Glomerular endothelial cell (primary cell): ENCODE measurements around the gene RPRD1B. TPM values are rescaled to one million over a fixed set of nuclear protein-coding genes. Genes with fewer than 3 reads are reported as not detected.

Experiments used
- DNase-seq: peaks from one replicate; pipeline ENCODE4 v3.0.0-alpha.2; 2011; ENCODE audit warnings: low read depth, low spot score; ENCODE audit errors: extremely low read depth
- total RNA-seq: library from RNA; depleted of rRNA; stranded (reverse); fragments of >200 nt; gene quantifications from 2 replicates; pipeline ENCODE4 v1.2.3, GENCODE V29; 2015

Gene RPRD1B, protein sequence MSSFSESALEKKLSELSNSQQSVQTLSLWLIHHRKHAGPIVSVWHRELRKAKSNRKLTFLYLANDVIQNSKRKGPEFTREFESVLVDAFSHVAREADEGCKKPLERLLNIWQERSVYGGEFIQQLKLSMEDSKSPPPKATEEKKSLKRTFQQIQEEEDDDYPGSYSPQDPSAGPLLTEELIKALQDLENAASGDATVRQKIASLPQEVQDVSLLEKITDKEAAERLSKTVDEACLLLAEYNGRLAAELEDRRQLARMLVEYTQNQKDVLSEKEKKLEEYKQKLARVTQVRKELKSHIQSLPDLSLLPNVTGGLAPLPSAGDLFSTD
- 9.3 and 19.7 TPM in 2 replicates for total RNA-seq

DNA sequence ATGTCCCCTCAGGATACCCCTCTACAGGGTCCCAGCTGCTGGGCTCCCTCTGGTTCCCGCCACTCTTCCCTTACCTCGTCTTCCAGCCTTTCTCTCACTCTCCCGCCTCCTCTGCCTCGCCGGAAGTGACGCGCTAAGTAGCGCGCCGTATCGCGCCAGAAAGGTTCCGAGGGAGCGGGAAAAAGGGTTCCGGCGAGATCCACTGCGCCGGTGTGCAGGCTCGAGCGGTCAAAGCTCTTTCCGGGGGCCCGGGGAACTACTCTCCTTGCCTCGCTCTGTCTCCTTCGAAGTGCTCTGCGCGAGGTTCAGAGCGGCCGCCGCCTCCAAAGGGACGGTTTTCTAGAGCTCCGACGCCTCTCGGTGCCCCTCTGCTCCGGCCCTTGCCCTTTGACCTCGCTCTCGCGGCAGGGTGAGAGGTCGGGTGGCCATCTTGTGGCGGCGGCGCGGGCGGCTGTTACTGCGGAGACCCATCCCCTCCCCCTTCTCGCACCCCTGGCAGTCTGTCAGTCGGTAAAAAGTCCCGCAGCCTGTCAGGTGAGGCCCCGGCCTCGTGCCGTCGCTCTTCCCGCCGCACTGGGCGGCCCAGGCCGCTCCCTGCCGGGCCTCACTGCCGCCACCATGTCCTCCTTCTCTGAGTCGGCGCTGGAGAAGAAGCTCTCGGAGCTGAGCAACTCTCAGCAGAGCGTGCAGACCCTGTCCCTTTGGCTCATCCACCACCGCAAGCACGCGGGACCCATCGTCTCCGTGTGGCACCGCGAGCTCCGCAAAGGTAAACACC lies at the start of gene RPRD1B, which contains the start of gene TTI1:
TSS of gene RPRD1B (plus strand) at position 417 of the 778 bp plus-strand sequence. CDS start at position 619, 202 bp downstream.
TSS of gene TTI1 (minus strand) at position 127 of the 778 bp plus-strand sequence. CDS start 19,640 bp downstream, outside the sequence.
- peak; percentile 47 for DNase-seq

DNA sequence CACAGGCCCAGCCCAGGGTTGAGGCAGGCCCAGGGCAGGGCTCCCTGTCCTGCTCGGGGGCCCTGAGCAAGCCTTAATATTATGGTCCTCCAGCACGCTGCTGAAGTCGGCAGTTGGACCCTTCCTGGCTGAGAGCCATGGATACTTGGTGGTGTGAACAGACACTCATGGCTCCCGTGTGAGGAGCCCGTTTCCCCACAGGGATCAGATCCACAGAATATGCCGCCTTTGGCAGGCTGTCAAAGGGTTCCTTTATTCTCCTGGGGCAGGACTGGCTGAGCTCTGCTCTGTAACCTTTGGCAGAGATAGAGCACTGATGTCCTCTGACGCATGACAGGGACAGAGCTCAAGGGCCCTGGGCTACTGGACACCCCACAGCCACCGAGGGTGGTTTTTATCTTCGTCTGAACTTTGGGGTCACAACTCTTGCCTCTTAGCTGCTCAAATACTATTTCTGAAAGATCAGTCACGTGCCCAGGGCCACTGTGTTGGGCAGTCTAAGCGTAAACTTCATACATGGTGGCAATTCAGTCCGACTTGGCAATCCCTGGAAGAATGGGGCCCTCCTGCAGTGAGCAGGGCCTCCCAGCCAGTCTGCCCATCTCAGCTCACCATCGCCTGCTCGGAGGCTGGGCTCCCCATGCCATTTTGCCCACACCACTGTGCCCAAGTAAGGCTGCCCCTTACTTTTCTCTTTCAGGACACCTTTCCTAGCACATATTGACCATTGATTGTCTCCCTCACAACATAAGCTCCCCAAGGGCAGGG lies 49.3 kb upstream of the RPRD1B start:
- DNase-seq, result no peak

DNA sequence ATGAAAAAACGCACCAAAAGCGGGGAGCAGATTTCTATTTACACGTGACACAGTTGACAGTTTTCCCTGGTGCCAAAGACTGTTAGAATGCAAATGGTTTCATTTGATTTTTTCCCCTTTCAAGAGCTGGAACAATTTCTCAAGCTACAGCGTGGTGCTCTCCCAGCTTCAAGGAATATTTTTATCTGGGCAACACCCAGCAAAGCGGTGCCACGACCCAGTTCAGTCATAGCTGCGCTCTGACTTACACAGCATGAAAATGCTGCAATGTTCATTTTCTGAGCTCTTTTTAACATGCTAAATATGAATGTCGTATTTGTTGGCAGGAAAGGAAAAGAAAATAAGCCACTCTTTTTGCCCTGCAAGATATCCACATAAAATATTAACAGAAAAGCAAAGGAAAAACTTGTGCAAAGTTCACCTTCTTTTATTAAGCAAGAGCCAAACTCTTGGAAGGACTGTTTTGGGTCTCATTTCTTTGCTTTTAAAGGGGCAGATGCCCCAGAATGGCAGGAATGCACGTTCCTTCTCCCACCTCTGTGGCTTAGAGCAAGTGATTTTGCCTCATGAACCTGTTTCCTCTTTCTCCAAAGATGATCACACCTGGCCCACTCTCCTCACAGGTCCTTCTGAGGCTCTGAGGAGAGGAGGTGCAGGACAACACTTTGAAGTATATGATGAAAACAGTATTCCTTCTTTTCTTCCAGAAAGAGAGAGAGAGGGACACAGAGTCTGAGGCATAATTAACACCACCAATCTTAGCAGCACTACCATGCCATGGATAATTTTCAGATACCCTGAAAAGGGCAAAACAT lies 47.3 kb upstream of the RPRD1B start:
- DNase-seq, result no peak

DNA sequence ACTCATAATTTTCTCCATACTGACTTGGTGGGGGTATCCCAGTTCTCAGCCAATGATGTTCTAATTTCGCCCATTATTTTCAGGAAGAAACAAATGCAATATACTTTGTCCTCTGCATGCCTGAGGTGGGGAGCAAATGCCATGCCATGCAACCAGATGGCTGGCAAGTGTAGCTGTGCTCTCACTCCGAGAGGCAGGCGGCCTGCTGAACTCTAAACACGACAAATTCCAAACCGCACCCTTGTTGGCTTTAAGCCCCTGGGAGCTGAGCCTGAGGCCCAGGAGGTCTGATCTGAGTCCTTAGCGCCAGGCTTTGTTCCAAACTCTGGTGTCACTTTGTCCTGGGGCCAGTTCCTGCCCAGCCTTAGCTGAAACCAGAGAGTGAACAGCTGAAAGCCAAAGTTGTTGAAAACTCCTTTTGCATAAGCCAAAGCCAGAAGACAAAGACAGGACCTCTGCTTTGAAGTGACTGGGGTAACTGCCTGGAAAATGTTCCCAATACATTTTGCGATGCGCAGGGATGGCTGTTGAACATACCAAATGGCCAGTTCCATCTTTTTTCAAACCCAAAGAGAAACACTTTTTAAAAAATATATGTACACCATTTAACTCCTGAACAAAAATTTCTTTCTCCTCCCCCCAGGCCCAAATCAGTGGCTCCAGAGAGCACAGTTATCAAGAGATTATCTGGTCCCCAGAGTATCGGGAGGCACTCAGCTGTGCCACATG lies 46.5 kb upstream of the RPRD1B start:
- no peak for DNase-seq

DNA sequence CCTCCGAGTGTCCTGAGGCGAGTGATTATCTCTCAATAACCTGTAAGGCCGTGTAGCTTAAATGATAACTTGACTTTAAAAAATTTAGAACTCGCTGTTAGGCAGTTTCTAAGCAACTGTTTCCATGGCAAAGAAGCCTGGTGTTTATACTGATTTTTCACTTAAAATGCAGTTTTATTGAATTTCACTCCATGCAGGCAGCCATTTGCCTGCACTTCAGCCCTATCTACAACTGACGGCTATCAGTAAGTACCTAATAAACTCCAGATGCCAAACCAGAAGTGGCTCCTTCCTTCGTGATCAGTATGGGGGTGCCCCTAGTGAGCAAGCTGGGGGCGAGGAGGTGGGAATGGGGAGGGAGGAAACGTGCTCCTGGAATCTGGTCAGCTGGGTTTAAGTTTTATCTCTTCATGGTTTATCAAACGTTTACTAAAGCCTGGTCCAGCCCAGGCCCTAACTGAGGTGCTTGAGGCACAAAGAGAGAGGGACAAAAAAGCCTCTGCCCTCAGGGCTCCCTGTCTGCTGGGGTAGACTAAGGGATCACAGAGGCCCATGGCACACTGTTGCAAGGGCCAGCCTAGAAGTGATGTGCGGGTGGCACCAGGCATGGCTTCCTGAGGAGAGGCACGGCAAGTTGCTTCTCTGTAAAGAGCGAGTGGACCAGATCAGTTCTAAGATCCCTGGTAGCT lies 45.8 kb upstream of the RPRD1B start:
- no peak for DNase-seq

DNA sequence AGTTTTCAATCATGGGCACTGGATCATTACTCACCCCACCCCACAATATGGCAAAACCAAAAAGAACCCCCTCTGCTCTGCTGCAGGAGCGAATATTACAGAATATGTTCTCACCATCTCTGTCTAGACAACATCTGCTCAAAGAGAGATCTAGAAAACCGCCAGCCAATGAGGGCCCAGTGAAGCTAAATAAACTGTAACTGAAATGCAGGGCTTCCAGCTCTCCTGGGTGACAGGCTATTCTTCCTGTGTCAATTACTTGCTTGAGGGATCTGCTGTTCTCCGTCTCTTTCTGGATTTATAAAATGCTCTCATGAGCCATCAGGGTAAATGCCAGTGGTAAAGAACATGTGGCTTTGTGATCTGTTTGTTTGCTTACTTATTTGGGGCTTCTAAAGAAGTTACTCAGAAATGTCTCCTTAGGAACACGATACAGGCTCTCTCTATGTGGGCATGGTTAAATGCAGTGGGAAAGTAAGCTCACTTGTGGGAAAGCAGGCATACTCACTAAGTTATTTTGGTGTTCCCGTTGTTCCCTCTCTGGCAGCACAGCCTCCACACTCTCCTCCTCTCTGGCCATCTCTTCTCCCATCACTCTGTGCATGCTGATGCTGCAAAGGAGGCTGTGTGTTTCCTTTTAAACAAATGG lies 45.1 kb upstream of the RPRD1B start:
- DNase-seq, result no peak

DNA sequence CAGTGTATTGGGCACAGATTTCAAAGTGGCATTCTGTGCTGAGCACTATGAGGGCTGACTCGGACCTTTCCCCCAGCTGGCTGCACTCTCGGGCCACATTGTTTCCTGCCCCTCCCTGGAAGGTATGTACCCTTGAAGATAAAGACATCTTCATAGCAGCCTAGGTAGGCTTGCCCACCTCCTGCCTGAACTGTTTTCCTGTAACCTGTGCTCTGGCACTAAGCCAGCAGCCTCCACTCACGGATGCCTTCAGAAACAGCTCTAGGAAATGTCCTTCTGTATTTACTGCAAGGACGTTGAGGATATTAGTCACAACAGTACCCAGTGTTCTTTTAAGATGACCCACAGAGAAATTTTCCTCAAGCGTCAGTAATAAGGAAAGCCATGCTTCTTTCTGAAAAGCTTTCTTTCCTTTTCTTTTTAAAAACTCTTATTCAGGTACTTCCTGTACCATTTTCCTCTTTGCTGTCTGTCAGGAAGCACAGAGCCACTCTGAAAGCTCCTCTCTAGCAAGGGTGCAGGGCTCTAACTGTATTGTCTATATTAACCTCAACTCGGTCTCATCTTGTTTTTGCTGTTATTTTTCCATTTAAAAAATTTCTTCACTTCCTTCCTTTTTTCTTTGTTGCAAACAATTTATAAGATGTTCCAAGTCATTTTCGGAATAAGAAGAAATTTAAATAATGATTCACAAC lies 43.8 kb upstream of the RPRD1B start:
- no peak for DNase-seq

DNA sequence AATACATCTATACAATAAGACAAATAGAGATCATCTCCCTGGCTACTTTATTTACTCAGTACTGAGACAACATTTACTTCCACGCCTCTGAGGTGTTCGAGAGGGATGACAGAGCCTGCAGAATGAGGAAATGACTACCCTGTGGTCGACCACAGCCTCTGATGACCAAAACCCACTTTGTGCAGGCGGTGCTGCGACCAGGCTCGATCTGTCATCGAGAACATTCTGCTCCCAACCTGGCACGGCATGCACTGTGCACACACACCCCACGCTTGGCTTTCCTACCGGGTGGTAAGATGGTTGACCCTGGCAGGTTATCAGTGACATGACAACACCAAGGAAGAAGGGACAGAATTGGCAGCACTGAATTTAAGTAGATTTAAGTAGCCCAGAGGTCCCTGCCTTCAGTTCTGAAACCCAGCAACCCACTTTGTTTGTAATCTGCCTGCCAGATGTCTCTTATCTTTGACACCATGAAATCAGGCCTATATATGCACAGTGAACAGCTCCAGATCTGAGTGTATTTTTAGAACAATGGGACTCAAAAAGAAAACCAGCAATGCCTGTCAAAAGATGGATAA lies 42.9 kb upstream of the RPRD1B start:
- no peak for DNase-seq

DNA sequence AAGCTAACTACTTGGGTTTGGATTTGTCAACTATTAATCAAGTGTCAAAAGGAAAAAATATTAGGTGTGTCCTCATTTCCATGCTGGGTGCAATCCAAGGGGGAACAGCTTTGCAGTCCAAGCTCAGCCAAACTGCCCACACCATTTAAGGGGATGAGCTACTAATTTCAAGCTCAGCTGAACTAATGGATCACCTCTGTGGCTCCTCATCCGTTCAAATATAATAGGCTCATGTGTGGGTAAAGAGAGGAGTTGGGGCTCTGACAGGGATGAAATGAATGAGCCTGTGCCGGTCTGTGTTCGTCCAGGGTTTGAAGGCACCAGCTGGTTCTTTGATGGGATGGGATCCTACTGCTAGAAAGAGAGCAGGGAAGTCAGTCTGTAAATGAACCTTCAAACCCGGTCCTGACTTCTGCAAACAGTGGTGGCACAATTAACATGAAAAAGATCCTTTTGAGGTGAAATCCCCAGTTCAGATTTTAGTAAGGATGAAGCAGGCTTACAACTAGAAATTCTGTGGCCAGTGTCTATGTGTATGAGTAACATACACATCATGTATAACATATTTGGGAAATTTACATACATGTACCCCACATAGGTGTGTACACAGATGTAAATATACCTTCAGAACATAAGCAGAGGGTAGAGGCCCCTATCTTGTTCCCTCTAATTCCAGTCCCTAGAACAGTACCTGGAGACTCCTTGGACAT lies 42.2 kb upstream of the RPRD1B start:
- no peak for DNase-seq

DNA sequence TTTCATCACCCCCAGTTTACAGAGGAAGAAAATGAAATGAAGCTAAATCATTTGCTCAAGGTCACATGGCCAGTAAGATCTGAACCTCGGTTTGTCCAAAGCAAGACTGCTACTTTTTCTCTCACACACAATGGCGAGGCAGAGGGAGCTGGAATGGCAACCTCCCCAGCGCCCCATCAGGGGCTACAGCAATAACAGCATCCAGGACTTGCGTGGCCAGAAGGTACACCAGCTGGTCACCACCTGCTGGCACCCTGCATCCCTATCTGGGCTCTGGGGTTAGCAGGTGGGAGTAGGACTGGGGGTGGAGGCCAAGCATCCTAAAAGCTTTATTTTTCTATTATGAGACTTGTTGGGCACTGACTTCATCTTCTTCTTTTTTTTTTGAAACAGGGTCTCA lies 41.6 kb upstream of the RPRD1B start:
- DNase-seq, result no peak

DNA sequence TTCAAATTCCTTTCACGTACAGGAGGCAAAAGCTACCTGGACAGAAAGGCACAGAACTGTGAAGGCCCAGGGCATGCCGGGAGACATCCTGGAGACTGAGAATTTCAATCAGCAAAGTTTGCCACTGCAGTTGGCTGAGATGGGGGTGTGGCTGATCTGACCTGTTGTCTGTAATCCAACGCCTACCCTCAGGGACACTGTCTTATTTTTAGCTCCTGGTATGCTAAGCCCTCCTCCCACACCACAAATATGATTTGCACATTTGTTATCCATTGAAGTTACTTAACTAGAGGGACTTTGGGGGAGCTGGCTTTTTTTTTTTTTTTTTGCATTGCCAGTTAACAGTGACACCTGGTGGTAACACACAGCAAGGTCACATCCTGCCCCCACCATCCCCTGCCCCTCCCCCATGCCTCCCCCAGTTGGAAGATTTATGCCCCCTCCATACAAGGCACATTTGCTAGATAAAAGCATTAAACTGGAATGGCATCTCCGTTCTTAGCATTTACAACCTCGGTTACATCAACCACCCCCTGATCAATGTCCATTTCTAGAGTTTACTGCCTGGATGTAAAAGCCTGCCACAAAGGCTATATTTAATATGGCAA lies 40.6 kb upstream of the RPRD1B start:
- DNase-seq, result no peak

DNA sequence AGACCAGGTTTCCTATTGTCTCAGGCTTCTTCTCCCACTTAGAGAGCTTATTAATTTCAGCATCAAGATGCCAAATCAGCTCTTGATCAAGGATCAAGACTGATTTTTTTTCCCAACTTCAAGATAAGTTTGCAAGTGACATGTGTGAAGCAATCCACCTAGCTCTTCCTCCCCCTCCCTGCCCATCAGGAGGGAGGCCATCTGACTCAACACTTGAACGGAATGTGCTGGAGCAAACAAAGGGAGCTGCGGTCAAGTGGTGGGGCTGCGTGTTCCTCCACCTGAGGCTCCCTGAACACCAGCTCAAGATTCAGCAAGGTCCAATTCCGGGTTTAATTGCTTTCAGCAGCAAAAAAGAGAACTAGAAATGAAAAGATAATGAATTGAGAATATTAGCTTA lies 39.0 kb upstream of the RPRD1B start:
- DNase-seq, result no peak

DNA sequence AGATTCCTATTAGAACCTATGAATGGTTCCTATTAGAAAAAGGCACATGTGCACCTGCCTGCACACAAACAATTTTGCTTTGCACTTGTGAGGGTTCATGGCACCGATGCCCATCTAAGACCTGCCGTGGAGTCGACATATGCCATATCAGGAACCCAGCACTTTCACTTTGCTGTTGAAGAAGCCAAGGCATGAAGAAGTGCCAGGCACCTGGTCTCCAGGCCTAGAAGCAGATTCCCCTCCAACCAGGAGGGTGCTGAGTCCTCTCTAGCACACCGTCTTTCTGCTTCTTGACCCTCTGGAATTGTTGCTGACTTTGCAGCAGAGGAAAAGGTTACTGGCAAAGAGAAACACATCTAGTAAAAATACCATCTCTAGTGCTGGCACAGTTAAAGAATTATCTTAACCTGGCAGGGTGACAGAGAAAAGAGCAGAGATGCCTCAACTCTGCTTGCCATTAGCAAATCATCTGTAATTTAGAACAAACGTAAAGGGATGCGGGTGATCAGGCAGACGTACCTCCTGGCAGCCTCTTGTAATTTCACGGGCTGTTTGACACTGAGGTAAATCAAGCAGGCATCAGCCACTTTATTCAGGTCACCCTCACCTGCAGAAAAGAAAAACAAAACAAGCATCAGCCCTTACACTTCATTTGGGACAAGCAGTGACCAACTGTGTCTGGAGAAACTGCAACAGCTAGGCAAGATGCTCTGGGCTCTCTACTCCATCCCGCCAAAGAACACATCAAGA lies 37.5 kb upstream of the RPRD1B start:
- DNase-seq, result no peak

DNA sequence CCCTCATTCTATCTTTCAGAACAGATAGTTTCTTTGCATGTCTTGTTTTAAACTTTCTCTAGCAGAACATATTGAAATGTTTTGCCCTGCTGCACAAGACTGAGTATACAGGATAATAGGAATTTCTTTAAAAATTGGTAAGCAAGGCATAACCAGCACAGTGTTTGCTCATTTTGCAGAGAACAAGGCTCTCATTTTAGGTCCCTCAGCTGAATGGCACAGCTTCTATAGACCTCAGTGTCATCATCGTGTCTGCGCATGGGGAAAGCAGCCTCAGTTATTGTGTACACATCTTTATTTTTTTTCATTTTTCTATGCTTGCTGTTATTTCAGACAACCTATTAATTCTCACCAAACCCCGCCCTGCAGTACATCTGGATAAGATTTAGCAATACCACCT lies 36.0 kb upstream of the RPRD1B start:
- DNase-seq, result no peak

DNA sequence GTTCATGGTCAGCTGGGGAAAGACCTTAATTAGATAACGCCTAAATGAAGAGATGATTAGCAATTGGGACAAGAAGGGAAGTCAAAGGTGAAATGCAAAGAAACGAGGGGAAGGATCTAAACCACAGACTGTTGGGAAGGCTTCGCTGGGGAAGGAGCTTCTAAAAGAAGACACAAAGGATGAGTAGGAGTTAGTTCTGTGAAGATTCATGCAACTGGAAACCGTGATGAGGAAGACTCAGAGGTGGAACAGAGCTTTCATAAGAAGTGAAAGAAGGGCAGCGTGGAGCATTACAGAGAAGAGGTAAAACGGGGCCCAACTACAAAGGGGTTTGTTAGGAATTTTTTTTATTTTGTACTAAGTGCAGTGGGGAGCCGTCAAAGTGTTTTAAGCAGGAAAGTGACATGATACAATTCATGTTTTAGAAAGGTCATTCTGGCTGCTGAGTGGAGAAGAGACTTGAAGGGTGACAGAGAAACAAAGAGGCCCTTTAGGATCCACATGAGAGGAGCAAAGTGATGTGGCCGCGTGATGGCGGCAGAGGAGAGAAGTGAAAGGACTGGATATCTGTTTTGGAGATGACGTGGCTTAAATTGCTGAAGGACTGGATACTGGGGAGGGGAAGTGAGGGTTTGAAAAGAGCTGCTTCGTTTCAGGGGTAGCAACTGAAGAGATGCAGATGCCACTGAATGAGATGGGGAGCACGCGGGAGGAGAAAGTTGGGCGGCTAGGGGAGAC lies 33.9 kb upstream of the RPRD1B start:
- no peak for DNase-seq
